ENCODE measurements around the gene ARGFX.
A peak's percentile ranks its signal among the peaks of the same experiment; 100 is the strongest.
"Not testable (repeated sequence)": the region's sequence is repeated elsewhere in the genome, so short reads cannot be mapped to it uniquely, and the experiment has no call there.

The ARGFX gene

DNA sequence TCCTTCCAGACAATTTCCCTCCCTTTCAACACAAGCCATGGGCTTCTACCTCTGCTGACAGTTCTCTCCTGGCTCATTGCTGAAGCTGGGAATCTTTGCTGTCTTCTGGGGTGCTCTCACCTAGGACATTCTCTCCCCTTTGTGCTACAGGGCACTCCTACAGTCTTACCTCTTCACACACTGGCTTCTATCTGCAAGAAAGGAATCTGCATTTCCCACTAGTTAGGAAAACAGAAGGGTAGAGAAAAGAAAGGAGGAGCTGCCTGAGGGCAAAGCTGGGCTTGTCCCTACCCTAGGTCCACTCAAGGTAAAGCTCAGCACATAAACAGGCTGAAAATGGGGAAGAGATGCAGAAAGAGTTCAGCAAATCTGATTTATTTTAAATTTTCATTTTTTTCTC is 5.6 kb upstream of the ARGFX start:
- H3K4me3 ChIP-seq (ENCODE audit: low read depth, low read length) = no peak overlapping the region
- H3K9me3 ChIP-seq (ENCODE audit: control insufficient read depth, insufficient read depth, low read length) = no peaks in the 10 kb centered on the region
- H3K27me3 ChIP-seq (ENCODE audit: control insufficient read depth, insufficient read depth, low read length) = no peaks in the 10 kb centered on the region
- no peaks in the 10 kb centered on the region for H3K36me3 ChIP-seq (ENCODE audit: control insufficient read depth, insufficient read depth, low read length)
- no peak overlapping the region for H3K9ac ChIP-seq (ENCODE audit: low read depth, low read length)
- peaks cover 5% of the 10 kb centered on the region for H3K4me1 ChIP-seq (ENCODE audit: control insufficient read depth, insufficient read depth, low read length)

DNA sequence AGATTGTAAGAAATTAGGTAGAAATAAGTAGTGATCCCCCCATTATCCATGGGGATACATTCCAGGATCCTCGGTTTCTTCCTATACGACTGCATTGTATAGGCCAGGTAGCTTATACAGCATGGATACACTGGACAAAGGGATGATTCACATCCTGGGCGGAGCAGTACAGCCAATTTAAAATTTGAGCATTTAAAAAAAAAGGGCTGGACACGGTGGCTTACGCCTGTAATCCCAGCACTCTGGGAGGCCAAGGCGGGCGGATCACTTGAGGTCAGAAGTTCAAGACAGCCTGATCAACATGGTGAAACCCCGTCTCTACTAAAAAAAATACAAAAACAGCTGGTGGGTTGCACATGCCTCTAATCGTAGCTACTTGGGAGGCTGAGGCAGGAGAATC is 976 bp upstream of the ARGFX start:
- Histone ChIP-seq H3K27me3 (ENCODE audit: control insufficient read depth, insufficient read depth, low read length) (no peaks in the 10 kb centered on the region), H3K36me3 (ENCODE audit: control insufficient read depth, insufficient read depth, low read length) (no peaks in the 10 kb centered on the region), H3K4me1 (ENCODE audit: control insufficient read depth, insufficient read depth, low read length) (peaks cover 13% of the 10 kb centered on the region), H3K9me3 (ENCODE audit: control insufficient read depth, insufficient read depth, low read length) (no peaks in the 10 kb centered on the region), H3K4me3 (ENCODE audit: low read depth, low read length) (no peak overlapping the region), H3K9ac (ENCODE audit: low read depth, low read length) (no peak overlapping the region)

DNA sequence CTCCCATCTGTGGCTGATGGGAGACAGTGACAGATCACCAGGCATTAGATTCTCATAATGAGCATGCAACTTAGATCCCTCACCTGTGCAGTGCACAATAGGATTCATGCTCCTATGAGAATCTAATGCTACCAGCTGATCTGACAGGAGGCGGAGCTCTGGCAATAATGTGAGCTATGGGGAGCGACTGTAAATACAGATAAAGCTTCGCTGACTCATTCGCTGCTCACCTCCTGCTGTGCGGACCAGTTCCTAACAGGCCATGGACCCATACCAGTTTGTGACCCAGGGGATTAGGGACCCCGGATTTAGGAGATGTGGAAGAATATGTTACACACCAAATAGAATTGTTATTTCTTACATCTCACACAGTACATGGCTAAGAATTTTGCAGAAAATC is 6.7 kb downstream of the ARGFX start:
- Histone ChIP-seq H3K36me3 (ENCODE audit: control insufficient read depth, insufficient read depth, low read length) (no peaks in the 10 kb centered on the region), H3K27me3 (ENCODE audit: control insufficient read depth, insufficient read depth, low read length) (no peaks in the 10 kb centered on the region), H3K4me3 (ENCODE audit: low read depth, low read length) (no peak overlapping the region)

DNA sequence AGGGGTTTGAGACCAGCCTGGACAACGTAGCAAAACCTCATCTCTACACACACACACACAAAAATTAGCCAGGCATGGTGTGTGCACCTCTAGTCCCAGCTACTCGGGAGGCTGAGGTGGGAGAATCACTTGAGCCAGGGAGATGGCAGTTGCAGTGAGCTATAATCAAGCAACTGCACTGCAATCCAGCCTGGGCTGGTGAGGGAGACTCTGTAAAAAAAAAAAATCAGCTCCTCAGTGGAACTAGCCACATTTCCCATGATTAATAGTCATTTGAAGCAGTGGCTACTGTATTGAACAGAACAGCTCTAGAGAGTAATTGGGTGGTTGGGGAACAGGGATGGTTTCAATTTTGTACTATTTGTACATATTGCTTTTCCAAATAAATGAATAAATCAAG is 13.9 kb downstream of the ARGFX start:
- Histone ChIP-seq H3K27me3 (ENCODE audit: control insufficient read depth, insufficient read depth, low read length) (no peaks in the 10 kb centered on the region), H3K4me3 (ENCODE audit: low read depth, low read length) (no peak overlapping the region)

More for the DNA sequence above, 6.7 kb downstream of the ARGFX start:
- Histone ChIP-seq H3K9me3 (ENCODE audit: control insufficient read depth, insufficient read depth, low read length) (no peaks in the 10 kb centered on the region), H3K9ac (ENCODE audit: low read depth, low read length) (no peak overlapping the region), H3K4me1 (ENCODE audit: control insufficient read depth, insufficient read depth, low read length) (peaks cover 9% of the 10 kb centered on the region)

DNA sequence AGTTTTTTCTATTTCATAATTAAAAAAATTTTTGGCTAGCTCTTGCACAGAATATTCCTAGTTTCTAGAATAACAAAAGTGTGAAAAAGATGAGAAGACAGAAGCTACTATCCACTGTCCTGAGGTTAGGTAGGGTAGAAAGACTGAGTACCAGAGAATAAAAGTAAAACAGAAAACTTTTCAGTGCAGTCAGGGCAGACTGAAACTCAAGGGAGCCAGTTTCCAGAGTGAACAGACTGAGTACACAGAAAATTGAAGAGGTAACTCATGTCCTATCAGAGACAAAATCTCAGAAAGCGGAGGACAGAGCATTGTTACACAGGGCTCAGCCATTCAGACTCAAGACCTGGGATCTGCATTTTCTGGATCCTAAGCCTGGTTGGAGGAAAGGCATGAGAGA is 16.7 kb downstream of the ARGFX start:
- no peaks in the 10 kb centered on the region for H3K9me3 ChIP-seq (ENCODE audit: control insufficient read depth, insufficient read depth, low read length)
- no peak overlapping the region for H3K4me3 ChIP-seq (ENCODE audit: low read depth, low read length)
- H3K36me3 ChIP-seq (ENCODE audit: control insufficient read depth, insufficient read depth, low read length) = no peaks in the 10 kb centered on the region
- H3K4me1 ChIP-seq (ENCODE audit: control insufficient read depth, insufficient read depth, low read length) = no peaks in the 10 kb centered on the region
- H3K9ac ChIP-seq (ENCODE audit: low read depth, low read length) = no peak overlapping the region
- H3K27me3 ChIP-seq (ENCODE audit: control insufficient read depth, insufficient read depth, low read length) = no peaks in the 10 kb centered on the region

More for the DNA sequence above, 13.9 kb downstream of the ARGFX start:
- Histone ChIP-seq H3K9ac (ENCODE audit: low read depth, low read length) (no peak overlapping the region), H3K36me3 (ENCODE audit: control insufficient read depth, insufficient read depth, low read length) (no peaks in the 10 kb centered on the region), H3K9me3 (ENCODE audit: control insufficient read depth, insufficient read depth, low read length) (no peaks in the 10 kb centered on the region), H3K4me1 (ENCODE audit: control insufficient read depth, insufficient read depth, low read length) (no peaks in the 10 kb centered on the region)

DNA sequence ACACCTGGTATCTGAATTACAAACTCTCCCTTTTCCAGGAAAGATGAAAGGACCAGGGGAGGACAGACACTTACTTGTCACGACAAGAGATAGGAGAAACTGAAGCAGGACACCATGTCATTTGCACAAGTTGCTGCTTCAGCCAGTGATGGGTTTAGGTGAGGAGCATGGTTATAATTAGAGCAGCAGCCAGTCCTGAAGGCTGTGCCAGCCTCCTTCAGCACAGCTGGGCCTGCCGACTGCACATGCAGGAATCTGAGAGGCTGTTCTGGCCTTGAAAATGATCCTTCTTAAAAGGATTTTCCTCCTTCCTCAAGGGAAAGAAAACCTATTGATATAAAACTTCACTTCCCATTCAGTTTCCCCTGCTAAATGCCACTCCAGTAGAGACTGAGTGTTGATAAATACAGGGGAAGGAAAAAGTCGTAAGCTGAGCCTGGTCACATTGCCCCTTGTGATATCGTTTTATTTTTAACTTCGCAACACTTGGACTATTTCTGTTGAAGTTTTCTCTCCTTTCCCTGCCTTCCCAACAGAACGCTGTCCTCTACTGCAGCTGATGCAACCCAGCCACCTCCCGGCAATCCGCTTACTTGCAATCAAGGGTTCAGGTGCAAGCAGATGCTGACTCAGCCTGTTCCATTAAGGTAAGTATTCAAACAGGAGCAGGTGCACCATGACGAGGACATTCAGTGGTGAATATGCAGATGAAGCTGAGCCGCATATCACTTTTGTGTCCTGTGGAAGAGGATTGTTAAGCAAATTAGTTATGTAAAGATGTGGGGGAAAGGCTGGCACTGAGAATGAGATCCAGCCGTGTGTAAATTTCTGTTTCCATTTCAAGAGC is 25.3 kb downstream of the ARGFX start, which contains the start of gene FBXO40:
FBXO40 (plus strand) TSS at position 524 of the 847 bp plus-strand sequence. CDS start 27,197 bp downstream, outside the sequence.
- no peaks in the 10 kb centered on the region for H3K9me3 ChIP-seq (ENCODE audit: control insufficient read depth, insufficient read depth, low read length)
- peak within 1 kb of the TSS; percentile 82 for H3K9ac ChIP-seq (ENCODE audit: low read depth, low read length)
- no peaks in the 10 kb centered on the region for H3K27me3 ChIP-seq (ENCODE audit: control insufficient read depth, insufficient read depth, low read length)
- no peaks in the 10 kb centered on the region for H3K36me3 ChIP-seq (ENCODE audit: control insufficient read depth, insufficient read depth, low read length)
- H3K4me1 ChIP-seq (ENCODE audit: control insufficient read depth, insufficient read depth, low read length) = peaks cover 22% of the 10 kb centered on the region
- H3K4me3 ChIP-seq (ENCODE audit: low read depth, low read length) = peak within 1 kb of the TSS; percentile 1

DNA sequence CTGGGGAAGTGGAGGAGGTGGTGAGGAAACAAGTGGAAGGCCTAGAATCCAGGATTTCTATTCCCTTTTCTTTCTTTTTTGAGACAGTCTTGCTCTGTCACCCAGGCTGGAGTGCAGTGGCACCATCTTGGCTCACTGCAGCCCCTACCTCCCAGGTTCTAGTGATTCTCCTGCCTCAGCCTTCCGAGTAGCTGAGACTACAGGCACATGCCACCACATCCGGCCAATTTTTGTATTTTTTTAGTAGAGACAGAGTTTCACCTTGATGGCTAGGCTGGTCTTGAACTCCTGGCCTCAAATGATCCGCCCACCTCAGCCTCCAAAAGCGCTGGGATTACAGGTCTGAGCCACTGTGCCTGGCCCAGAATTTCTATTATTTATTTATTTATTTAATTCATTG is 26.1 kb downstream of the ARGFX start:
- H3K4me1 ChIP-seq (ENCODE audit: control insufficient read depth, insufficient read depth, low read length) = peaks cover 22% of the 10 kb centered on the region
- not testable (repeated sequence) for H3K36me3 ChIP-seq (ENCODE audit: control insufficient read depth, insufficient read depth, low read length); H3K9ac ChIP-seq (ENCODE audit: low read depth, low read length); H3K4me3 ChIP-seq (ENCODE audit: low read depth, low read length); H3K9me3 ChIP-seq (ENCODE audit: control insufficient read depth, insufficient read depth, low read length); H3K27me3 ChIP-seq (ENCODE audit: control insufficient read depth, insufficient read depth, low read length)

DNA sequence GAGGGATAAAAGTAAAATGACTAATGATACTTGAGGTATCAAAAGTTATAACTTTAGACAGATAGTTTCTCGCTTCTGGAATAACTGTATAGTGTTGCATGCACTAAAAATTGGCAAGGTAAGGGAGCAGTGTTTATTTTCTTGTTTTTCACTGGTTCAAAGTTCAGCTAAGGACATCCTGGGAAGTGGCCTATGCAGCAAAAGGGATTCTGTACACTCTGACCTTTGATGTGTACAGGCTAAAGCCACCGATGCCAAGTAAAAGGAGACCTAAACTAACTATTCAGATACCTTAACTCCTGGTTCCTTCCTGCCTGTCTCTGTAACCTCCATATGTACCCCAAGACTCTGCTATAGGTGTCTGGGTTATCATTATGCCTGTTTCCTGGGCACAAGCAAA is 27.1 kb downstream of the ARGFX start:
- no peaks in the 10 kb centered on the region for H3K27me3 ChIP-seq (ENCODE audit: control insufficient read depth, insufficient read depth, low read length)
- peaks cover 22% of the 10 kb centered on the region for H3K4me1 ChIP-seq (ENCODE audit: control insufficient read depth, insufficient read depth, low read length)
- H3K36me3 ChIP-seq (ENCODE audit: control insufficient read depth, insufficient read depth, low read length) = no peaks in the 10 kb centered on the region
- H3K9ac ChIP-seq (ENCODE audit: low read depth, low read length) = no peak overlapping the region
- H3K9me3 ChIP-seq (ENCODE audit: control insufficient read depth, insufficient read depth, low read length) = no peaks in the 10 kb centered on the region
- H3K4me3 ChIP-seq (ENCODE audit: low read depth, low read length) = no peak overlapping the region

DNA sequence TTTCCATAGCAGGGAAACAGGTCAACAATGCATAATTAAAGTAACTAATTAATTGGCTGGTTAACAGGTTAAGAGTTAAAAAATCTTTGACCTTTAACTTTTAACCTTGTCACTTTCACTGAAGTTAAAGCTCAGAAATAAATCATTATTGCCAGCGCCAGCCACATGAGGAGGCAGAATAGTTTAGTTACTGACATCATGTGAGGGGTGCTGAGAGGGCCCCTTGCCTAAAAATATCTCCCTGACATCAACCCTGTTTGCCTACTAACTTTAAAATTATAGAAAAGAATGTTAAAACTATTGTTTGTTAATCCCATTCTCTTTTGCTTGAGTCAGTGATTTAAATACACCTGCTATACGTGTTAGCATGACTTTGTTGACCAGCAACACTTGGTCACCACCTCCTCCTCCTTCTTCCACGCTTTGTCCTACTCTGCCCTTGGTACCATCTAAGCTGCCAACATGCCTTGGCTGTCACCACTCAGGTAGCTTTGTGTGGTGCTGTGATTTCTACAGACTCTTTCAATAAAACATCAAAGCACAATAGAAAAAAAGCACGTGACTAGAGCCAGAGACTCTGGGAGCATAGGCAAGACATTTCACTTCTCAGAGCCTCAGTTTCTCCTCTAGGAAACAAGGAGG is 28.1 kb downstream of the ARGFX start:
- peaks cover 22% of the 10 kb centered on the region for H3K4me1 ChIP-seq (ENCODE audit: control insufficient read depth, insufficient read depth, low read length)
- H3K27me3 ChIP-seq (ENCODE audit: control insufficient read depth, insufficient read depth, low read length) = no peaks in the 10 kb centered on the region

DNA sequence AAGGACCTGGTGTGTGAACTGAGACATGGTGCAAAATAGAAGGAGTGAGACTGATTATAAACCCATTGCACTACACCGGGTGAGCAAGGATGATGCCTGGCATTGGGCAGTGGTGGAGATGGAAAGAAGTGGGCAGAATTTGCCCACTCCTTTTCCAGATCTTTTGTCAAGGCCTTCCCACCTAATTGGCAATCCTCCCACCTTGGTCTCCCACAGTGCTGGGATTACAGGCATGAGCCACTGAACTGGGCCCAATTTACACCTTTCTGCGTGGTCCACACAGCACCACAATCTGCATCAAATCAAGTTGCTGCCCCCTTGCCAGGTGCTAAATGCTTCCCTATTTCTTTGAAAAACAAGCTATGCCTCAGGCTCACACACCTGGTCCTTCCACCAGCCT is 30.8 kb downstream of the ARGFX start:
- H3K9me3 ChIP-seq (ENCODE audit: control insufficient read depth, insufficient read depth, low read length) = no peaks in the 10 kb centered on the region
- H3K4me3 ChIP-seq (ENCODE audit: low read depth, low read length) = no peak overlapping the region
- H3K9ac ChIP-seq (ENCODE audit: low read depth, low read length) = no peak overlapping the region
- H3K4me1 ChIP-seq (ENCODE audit: control insufficient read depth, insufficient read depth, low read length) = peaks cover 18% of the 10 kb centered on the region
- H3K36me3 ChIP-seq (ENCODE audit: control insufficient read depth, insufficient read depth, low read length) = no peaks in the 10 kb centered on the region
- no peaks in the 10 kb centered on the region for H3K27me3 ChIP-seq (ENCODE audit: control insufficient read depth, insufficient read depth, low read length)

More for the DNA sequence above, 28.1 kb downstream of the ARGFX start:
- H3K9ac ChIP-seq (ENCODE audit: low read depth, low read length) = no peak overlapping the region
- no peak overlapping the region for H3K4me3 ChIP-seq (ENCODE audit: low read depth, low read length)
- no peaks in the 10 kb centered on the region for H3K9me3 ChIP-seq (ENCODE audit: control insufficient read depth, insufficient read depth, low read length)
- H3K36me3 ChIP-seq (ENCODE audit: control insufficient read depth, insufficient read depth, low read length) = no peaks in the 10 kb centered on the region

DNA sequence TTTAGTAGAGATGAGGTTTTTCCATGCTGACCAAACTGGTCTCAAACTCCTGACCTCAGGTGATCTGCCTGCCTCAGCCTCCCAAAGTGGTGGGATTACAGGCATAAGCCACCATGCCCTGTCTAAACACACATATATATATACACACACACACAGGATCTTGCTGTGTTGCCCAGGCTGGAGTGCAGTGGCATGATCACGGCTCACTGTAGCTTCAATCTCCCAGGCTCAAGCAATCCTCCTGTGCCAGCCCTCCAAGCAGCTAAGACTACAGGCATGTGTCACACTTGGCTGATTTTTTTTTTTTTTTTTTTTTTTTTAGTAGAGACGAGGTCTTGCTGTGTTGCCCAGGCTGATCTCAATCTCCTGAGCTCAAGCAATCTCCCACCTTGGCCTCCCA is 32.2 kb downstream of the ARGFX start:
- not testable (repeated sequence) for H3K27me3 ChIP-seq (ENCODE audit: control insufficient read depth, insufficient read depth, low read length); H3K9ac ChIP-seq (ENCODE audit: low read depth, low read length); H3K36me3 ChIP-seq (ENCODE audit: control insufficient read depth, insufficient read depth, low read length); H3K4me3 ChIP-seq (ENCODE audit: low read depth, low read length); H3K9me3 ChIP-seq (ENCODE audit: control insufficient read depth, insufficient read depth, low read length)
- peaks cover 18% of the 10 kb centered on the region for H3K4me1 ChIP-seq (ENCODE audit: control insufficient read depth, insufficient read depth, low read length)

DNA sequence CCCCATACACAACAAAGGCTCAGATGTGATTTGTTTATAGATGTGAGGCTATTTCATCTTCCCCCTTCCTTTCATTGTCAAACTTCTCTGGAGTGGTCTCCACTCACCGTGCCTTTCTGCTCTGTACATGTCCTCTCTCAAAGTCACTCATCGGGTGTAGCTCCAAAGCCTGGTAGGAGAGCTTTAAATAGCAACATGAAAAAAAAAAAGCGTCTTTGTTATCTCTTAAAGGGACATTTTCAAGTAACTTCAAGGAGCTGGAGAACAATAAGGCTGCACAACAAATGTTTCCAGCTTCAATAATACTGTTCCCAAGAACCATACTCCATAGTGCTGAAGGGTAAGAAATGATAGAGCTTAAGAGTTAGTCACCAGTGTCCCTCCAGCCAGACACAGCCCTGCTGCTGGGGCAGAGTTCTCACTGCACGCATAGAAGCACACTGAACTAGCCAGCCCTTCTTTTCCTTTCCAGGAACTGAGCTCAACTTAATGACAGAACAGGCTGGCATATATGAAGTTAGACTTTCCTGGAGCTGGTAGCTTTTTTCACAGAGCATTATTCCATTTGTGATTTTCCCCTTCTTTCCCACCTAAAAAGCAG is 33.6 kb downstream of the ARGFX start:
- Histone ChIP-seq H3K4me3 (ENCODE audit: low read depth, low read length) (no peak overlapping the region), H3K4me1 (ENCODE audit: control insufficient read depth, insufficient read depth, low read length) (peaks cover 15% of the 10 kb centered on the region), H3K27me3 (ENCODE audit: control insufficient read depth, insufficient read depth, low read length) (no peaks in the 10 kb centered on the region), H3K36me3 (ENCODE audit: control insufficient read depth, insufficient read depth, low read length) (no peaks in the 10 kb centered on the region), H3K9me3 (ENCODE audit: control insufficient read depth, insufficient read depth, low read length) (no peaks in the 10 kb centered on the region), H3K9ac (ENCODE audit: low read depth, low read length) (no peak overlapping the region)

Data from iPS-15b (cell line).